ENCODE data around the gene ABCA10.

ABCA10 gene

GRCh38 chr17:69103557-69104233 is 124.9 kb downstream of the ABCA10 start:
- DNase-seq (ENCODE audit: low read depth in 2 of 2), result no peak

GRCh38 chr17:69098625-69099024 is 130.0 kb downstream of the ABCA10 start:
- DNase-seq (ENCODE audit: low read depth in 2 of 2), result no peak

All from stimulated activated CD4-positive, alpha-beta T cell treated with anti-CD3 and anti-CD28 coated beads, Interleukin-4, amount 100 ng/mL, for 48 hours (primary cell).